GM12875 (cell line): ENCODE data around the gene GEMIN7.

Source experiments
- H3K4me3 ChIP-seq: one replicate; pipeline ENCODE4 v1.5.1; 2011; ENCODE audit warnings: low read depth, low read length, control low read depth
- TF ChIP-seq, protein P1 (sequence below): IDR thresholded peaks from 2 replicates; pipeline ENCODE4 v1.5.1; 2011; ENCODE audit warnings: low read depth, mild to moderate bottlenecking, control low read depth, inconsistent platforms, low read length, moderate library complexity, borderline replicate concordance; ENCODE audit not compliant: insufficient read depth

GEMIN7 gene

DNA sequence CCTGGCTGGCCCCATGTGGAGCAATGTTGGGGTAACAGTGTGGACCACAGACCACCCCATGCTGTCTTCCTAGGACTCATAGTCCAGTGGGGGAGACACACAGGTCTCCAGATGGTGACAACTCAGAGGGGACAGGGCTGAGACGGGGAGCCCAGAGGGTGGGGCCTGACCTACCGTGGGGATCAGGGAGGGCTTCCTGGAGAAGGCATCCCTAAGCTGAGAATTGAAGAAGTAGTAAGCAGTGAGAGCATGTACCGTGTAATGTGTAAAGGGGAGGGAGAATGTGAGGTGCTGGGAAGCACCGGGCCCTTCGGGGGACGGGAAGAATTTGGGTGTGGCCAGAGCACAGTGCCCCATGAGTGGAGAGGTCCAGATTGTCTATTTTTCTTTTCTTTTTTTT lies 45.0 kb downstream of the GEMIN7 start:
- H3K4me3 ChIP-seq, result no peak overlapping the region
- TF ChIP-seq, protein P1, sequence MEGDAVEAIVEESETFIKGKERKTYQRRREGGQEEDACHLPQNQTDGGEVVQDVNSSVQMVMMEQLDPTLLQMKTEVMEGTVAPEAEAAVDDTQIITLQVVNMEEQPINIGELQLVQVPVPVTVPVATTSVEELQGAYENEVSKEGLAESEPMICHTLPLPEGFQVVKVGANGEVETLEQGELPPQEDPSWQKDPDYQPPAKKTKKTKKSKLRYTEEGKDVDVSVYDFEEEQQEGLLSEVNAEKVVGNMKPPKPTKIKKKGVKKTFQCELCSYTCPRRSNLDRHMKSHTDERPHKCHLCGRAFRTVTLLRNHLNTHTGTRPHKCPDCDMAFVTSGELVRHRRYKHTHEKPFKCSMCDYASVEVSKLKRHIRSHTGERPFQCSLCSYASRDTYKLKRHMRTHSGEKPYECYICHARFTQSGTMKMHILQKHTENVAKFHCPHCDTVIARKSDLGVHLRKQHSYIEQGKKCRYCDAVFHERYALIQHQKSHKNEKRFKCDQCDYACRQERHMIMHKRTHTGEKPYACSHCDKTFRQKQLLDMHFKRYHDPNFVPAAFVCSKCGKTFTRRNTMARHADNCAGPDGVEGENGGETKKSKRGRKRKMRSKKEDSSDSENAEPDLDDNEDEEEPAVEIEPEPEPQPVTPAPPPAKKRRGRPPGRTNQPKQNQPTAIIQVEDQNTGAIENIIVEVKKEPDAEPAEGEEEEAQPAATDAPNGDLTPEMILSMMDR, result no peak

DNA sequence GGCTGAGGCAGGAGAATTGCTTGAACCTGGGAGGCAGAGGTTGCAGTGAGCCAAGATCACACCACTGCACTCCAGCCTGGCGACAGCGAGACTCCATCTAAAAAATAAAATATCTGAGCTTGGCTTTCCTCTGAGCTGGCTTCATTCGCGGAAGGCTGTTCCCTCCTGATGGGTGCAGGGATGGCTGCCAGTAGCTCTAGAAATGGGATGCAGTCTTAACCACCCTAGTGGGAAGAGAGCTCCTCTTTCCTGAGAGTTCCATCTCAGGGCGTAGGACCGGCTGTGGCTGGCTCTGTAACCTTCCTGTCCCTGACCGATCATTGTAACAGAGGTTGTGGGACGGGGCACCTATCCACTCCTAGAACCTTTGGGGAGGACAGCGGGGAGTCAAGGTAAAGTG lies 46.3 kb downstream of the GEMIN7 start:
- TF ChIP-seq, protein P1, result no peak
- H3K4me3 ChIP-seq, result no peak overlapping the region

DNA sequence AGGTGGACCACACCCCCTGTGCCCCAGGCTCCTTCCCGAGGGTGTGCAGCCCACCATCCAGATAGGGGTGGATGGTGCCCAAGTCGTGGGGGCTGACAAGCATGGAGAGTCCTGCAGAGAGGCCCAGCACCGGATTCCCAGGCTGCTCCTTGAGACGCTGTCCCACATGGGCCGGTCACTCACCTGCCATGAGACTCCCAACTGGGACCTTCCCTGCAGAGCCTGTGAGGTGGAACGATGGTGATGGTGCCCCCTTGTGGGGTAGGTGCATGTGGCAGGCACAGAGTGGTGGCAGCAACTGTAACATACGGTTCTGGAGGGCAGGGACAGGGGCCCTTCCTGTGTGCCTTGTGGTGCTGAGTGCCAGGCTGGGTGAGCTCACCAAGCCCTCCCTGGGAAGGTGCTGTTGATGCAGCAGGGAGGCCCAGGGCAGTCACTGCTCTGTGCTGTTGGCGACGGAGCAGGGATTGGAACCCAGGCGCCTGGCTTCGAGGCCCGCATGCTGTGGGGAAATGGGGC lies 47.0 kb downstream of the GEMIN7 start:
- TF ChIP-seq, protein P1, result peak; percentile 88
- H3K4me3 ChIP-seq, result no peak overlapping the region

DNA sequence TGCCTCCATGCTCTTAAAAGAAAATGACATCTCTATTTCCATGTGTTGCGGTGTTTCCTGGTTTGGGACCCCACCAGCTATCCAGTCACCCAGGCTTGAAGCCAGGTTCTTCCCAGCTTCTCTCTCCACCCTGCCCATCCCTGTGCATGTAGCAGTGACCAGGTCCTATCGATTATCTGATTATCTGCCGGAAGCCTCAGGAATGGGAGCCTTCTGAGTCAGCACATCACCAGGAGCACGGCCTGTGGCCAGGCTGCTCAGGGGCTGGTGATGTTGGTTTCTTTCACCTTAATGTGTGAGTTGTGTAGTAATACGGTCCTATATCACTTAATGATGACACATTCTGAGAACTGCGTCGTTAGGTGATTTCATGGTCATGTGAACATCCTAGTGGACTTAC lies 47.6 kb downstream of the GEMIN7 start:
- TF ChIP-seq, protein P1, result no peak
- no peak overlapping the region for H3K4me3 ChIP-seq

DNA sequence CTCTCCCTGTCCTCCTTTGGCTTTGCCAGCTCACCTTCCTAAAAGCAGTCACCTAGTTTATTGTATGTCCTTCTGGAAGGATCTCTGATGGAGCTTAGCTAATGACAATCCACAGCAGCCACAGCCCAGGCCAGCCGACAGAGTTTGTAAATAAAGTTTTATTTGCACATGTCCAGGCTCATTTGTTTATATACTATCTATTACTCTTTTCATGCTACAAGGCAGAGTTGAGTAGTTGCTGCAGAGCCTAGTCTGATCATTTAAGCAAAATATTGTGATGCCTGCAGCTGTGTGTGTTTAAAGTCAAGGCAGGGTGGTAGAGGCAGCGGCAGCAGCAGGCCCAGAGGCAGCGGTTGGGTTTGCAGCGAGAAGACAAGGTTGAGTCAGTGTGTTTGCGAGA lies 49.1 kb downstream of the GEMIN7 start:
- H3K4me3 ChIP-seq, result no peak overlapping the region
- TF ChIP-seq, protein P1, result no peak

DNA sequence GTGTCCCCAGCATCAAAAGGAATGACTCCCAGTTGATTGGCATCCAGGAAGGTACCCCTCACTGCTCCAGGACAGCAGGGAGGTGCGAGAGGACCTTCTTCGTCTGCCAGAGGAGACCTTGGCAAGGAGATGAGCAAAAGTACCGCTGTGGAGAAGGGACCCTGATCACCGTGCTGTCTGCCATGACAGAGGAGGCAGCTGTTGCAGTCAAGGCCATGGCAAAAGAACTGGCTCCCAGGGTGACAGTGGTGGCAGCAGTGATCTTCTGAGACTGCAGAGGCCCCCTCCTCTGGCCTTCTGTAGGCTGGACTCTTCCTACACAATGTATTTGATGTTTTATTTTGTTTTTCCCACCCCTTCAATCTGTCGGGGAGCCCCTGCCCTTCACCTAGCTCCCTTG lies 49.7 kb downstream of the GEMIN7 start:
- TF ChIP-seq, protein P1, result no peak
- no peak overlapping the region for H3K4me3 ChIP-seq

DNA sequence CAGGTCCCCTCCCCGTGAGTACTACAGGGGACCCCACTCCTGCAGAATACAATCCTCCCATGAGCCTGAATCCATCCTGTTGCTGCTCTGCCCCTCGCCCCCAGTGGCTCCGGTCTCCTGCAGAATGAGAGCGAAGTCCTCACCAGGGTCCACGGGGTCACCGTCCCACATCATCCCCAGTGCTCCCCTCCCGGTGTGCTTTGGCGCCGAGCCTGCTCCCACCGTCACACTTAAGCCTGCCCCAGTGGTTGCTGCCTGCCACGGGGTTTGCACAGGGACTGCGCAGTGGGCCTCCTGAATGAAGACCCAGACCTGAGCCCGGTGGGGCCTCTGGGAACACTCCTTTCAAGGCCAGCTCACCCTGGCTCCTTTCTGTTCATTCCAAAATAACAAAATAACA lies 51.2 kb downstream of the GEMIN7 start:
- no peak overlapping the region for H3K4me3 ChIP-seq
- TF ChIP-seq, protein P1, result no peak
